ENCODE results near the gene CHD5.

CHD5 gene

GRCh38 chr1:6167391-6168303 is 12.5 kb downstream of the CHD5 start:
- Histone ChIP-seq H3K4me2 (no peak overlapping the region), H4K20me1 (peaks cover 15% of the 10 kb centered on the region; the same call in 1 of the 2 replicates), H3K4me3 (no peak overlapping the region), H3K4me1 (peaks cover 31% of the 10 kb centered on the region), H3K27ac (no peak overlapping the region), H3K36me3 (no peaks in the 10 kb centered on the region), H3K27me3 (0 out of 2 replicates have a peak, but pooled peaks cover 8% of the 10 kb centered on the region), H3K9ac (no peak overlapping the region), H3K9me3 (no peaks in the 10 kb centered on the region)
- TF ChIP-seq Cebpa-rat (IDR thresholded peaks at IDR 0.05), result no peak

GRCh38 chr1:6166655-6167390 is 13.3 kb downstream of the CHD5 start:
- Histone ChIP-seq H3K9me3 (no peaks in the 10 kb centered on the region), H4K20me1 (peaks cover 22% of the 10 kb centered on the region), H3K4me1 (peaks cover 25% of the 10 kb centered on the region), H3K36me3 (no peaks in the 10 kb centered on the region), H3K4me2 (no peak overlapping the region), H3K4me3 (no peak overlapping the region), H3K27ac (no peak overlapping the region), H3K27me3 (0 out of 2 replicates have a peak, but pooled peaks cover 8% of the 10 kb centered on the region), H3K9ac (no peak overlapping the region)
- TF ChIP-seq Cebpa-rat (IDR thresholded peaks at IDR 0.05), result no peak

GRCh38 chr1:6166221-6166620 is 13.9 kb downstream of the CHD5 start:
- no peaks in the 10 kb centered on the region for H3K9me3 ChIP-seq
- no peak overlapping the region for H3K27ac ChIP-seq
- no peak overlapping the region for H3K9ac ChIP-seq
- peaks cover 25% of the 10 kb centered on the region for H3K4me1 ChIP-seq
- 0 out of 2 replicates have a peak, but pooled peaks cover 8% of the 10 kb centered on the region for H3K27me3 ChIP-seq
- no peak for TF ChIP-seq Cebpa-rat (IDR thresholded peaks at IDR 0.05)
- no peaks in the 10 kb centered on the region for H3K36me3 ChIP-seq
- no peak overlapping the region for H3K4me3 ChIP-seq
- peaks cover 28% of the 10 kb centered on the region for H4K20me1 ChIP-seq
- no peak overlapping the region for H3K4me2 ChIP-seq

GRCh38 chr1:6165441-6165985 is 14.6 kb downstream of the CHD5 start:
- no peak overlapping the region for H3K9ac ChIP-seq
- TF ChIP-seq Cebpa-rat (IDR thresholded peaks at IDR 0.05), result no peak
- H3K4me3 ChIP-seq, result no peak overlapping the region
- H3K36me3 ChIP-seq, result no peaks in the 10 kb centered on the region
- 0 out of 2 replicates have a peak, but pooled peaks cover 8% of the 10 kb centered on the region for H3K27me3 ChIP-seq
- H3K9me3 ChIP-seq, result no peaks in the 10 kb centered on the region
- H3K4me2 ChIP-seq, result no peak overlapping the region
- no peak overlapping the region for H3K27ac ChIP-seq
- H3K4me1 ChIP-seq, result peaks cover 24% of the 10 kb centered on the region
- peaks cover 35% of the 10 kb centered on the region for H4K20me1 ChIP-seq

- peaks cover 35% of the 10 kb centered on the region for H4K20me1 ChIP-seq
- no peak overlapping the region for H3K27ac ChIP-seq
- H3K9ac ChIP-seq, result no peak overlapping the region
- no peaks in the 10 kb centered on the region for H3K9me3 ChIP-seq
- 0 out of 2 replicates have a peak, but pooled peaks cover 8% of the 10 kb centered on the region for H3K27me3 ChIP-seq
- no peaks in the 10 kb centered on the region for H3K36me3 ChIP-seq
- no peak overlapping the region for H3K4me2 ChIP-seq
- H3K4me3 ChIP-seq, result no peak overlapping the region
- TF ChIP-seq Cebpa-rat (IDR thresholded peaks at IDR 0.05), result no peak
- peaks cover 19% of the 10 kb centered on the region for H3K4me1 ChIP-seq
Observed at GRCh38 chr1:6165027-6165426, 15.1 kb downstream of the CHD5 start.

- Histone ChIP-seq H3K4me2 (no peak overlapping the region), H3K4me3 (no peak overlapping the region), H3K9ac (no peak overlapping the region), H3K27me3 (0 out of 2 replicates have a peak, but pooled peaks cover 8% of the 10 kb centered on the region), H3K27ac (no peak overlapping the region), H3K4me1 (peaks cover 14% of the 10 kb centered on the region), H3K9me3 (no peaks in the 10 kb centered on the region), H3K36me3 (no peaks in the 10 kb centered on the region), H4K20me1 (peaks cover 35% of the 10 kb centered on the region)
- TF ChIP-seq Cebpa-rat (IDR thresholded peaks at IDR 0.05), result no peak
Observed at GRCh38 chr1:6163973-6164617, 16.0 kb downstream of the CHD5 start.

GRCh38 chr1:6163191-6163972 is 16.7 kb downstream of the CHD5 start:
- Histone ChIP-seq H3K27ac (no peak overlapping the region), H3K4me1 (peaks cover 14% of the 10 kb centered on the region), H3K4me2 (no peak overlapping the region), H4K20me1 (peaks cover 35% of the 10 kb centered on the region), H3K9me3 (no peaks in the 10 kb centered on the region), H3K9ac (no peak overlapping the region), H3K4me3 (no peak overlapping the region), H3K27me3 (0 out of 2 replicates have a peak, but pooled peaks cover 8% of the 10 kb centered on the region), H3K36me3 (no peaks in the 10 kb centered on the region)
- TF ChIP-seq Cebpa-rat (IDR thresholded peaks at IDR 0.05), result no peak

- H3K4me1 ChIP-seq, result peaks cover 14% of the 10 kb centered on the region
- H3K27ac ChIP-seq, result no peak overlapping the region
- H3K9ac ChIP-seq, result no peak overlapping the region
- H3K4me2 ChIP-seq, result no peak overlapping the region
- H3K4me3 ChIP-seq, result no peak overlapping the region
- 0 out of 2 replicates have a peak, but pooled peaks cover 8% of the 10 kb centered on the region for H3K27me3 ChIP-seq
- no peaks in the 10 kb centered on the region for H3K36me3 ChIP-seq
- H4K20me1 ChIP-seq, result peaks cover 35% of the 10 kb centered on the region
- H3K9me3 ChIP-seq, result no peaks in the 10 kb centered on the region
- TF ChIP-seq Cebpa-rat (IDR thresholded peaks at IDR 0.05), result no peak
Observed at GRCh38 chr1:6162773-6163172, 17.3 kb downstream of the CHD5 start.

GRCh38 chr1:6162341-6162740 is 17.8 kb downstream of the CHD5 start:
- peaks cover 35% of the 10 kb centered on the region for H4K20me1 ChIP-seq
- peaks cover 14% of the 10 kb centered on the region for H3K4me1 ChIP-seq
- no peak for TF ChIP-seq Cebpa-rat (IDR thresholded peaks at IDR 0.05)
- H3K27me3 ChIP-seq, result 0 out of 2 replicates have a peak, but pooled peaks cover 8% of the 10 kb centered on the region
- H3K27ac ChIP-seq, result no peak overlapping the region
- H3K4me3 ChIP-seq, result no peak overlapping the region
- no peaks in the 10 kb centered on the region for H3K36me3 ChIP-seq
- no peak overlapping the region for H3K4me2 ChIP-seq
- no peak overlapping the region for H3K9ac ChIP-seq
- H3K9me3 ChIP-seq, result no peaks in the 10 kb centered on the region
